Astrocyte of the spinal cord (primary cell): ENCODE results near the gene MBOAT7.
"Not testable (repeated sequence)": the region's sequence is repeated elsewhere in the genome, so short reads cannot be mapped to it uniquely, and the experiment has no call there.

Source experiments
- DNase-seq: peaks from one replicate; pipeline ENCODE4 v3.0.0; 2011; ENCODE audit warnings: low read depth, low spot score
- H3K4me3 ChIP-seq: 2 replicates; pipeline ENCODE4 v1.5.1; 2011; ENCODE audit warnings: low read depth, mild to moderate bottlenecking, low read length, moderate library complexity
- in situ Hi-C: cut with HindIII; loops from 2 replicates; pipeline ENCODE4 v1.10.0; 2017; ENCODE audit warnings: low sequenced_read_pairs
- TF ChIP-seq, protein P1 (sequence below): IDR thresholded peaks from 2 replicates; pipeline ENCODE4 v1.5.1; 2012; ENCODE audit warnings: low read depth, mild to moderate bottlenecking, low read length, inconsistent platforms

MBOAT7 gene

DNA sequence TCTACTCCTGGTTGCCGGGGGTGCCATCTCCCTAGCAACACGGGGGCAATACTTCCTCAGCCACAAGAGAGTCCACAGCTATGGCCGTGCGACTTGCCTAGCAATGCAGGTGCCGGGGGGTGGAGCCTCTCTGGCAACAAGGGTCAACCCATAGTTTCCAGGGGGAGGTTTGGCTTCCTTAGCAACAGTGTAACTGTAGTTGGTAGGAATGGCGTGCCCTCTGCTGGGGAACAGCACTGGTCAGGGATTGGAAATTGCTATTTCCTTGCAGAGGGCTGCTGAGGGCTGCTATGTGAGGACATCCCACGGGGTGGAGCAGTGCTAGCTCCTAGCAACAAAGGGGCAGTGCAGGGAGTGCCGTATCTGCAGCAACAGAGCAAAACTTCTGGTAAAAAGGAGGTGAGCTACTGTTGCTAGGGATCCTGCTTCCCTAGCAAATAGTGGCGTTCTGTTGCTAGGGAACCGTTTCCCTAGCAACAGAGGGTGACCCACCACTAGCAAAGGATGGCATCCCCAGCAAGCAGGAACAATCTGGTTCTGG lies 9.4 kb downstream of the MBOAT7 start:
- TF ChIP-seq, protein P1, sequence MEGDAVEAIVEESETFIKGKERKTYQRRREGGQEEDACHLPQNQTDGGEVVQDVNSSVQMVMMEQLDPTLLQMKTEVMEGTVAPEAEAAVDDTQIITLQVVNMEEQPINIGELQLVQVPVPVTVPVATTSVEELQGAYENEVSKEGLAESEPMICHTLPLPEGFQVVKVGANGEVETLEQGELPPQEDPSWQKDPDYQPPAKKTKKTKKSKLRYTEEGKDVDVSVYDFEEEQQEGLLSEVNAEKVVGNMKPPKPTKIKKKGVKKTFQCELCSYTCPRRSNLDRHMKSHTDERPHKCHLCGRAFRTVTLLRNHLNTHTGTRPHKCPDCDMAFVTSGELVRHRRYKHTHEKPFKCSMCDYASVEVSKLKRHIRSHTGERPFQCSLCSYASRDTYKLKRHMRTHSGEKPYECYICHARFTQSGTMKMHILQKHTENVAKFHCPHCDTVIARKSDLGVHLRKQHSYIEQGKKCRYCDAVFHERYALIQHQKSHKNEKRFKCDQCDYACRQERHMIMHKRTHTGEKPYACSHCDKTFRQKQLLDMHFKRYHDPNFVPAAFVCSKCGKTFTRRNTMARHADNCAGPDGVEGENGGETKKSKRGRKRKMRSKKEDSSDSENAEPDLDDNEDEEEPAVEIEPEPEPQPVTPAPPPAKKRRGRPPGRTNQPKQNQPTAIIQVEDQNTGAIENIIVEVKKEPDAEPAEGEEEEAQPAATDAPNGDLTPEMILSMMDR = peak; percentile 73
- no peak overlapping the region for H3K4me3 ChIP-seq
- in situ Hi-C loops = no loop called here
- DNase-seq = peak; percentile 84

DNA sequence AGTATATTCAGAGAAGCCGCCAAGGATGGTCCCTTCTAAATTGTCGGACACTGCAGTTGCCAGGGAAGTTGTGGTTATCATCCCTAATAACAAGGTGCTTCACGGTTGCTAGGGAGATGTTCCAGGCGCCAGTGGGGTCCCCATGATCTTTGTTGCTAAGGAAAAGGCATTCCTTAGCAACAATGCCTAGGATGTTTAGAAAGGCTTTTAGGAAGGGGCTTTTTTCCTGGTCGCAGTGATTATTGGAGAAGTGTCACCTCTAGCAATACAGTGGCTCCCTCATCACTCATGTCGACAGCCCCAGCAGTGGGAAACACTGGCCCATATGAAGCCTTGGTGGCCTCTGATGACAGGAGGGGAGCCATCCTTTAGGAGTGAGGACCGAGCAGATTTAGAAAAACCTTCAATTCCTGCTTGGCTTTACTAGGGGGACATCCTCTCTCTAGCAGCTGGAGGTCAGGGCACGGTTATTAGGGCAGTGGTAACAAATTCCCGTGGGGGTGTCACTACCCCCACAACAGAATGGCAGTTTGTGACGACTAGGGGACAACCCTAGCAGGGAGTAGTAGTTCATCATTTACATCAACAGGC lies 10.0 kb downstream of the MBOAT7 start:
- TF ChIP-seq, protein P1 = no peak
- in situ Hi-C loops = no loop called here
- no peak for DNase-seq
- H3K4me3 ChIP-seq = no peak overlapping the region

DNA sequence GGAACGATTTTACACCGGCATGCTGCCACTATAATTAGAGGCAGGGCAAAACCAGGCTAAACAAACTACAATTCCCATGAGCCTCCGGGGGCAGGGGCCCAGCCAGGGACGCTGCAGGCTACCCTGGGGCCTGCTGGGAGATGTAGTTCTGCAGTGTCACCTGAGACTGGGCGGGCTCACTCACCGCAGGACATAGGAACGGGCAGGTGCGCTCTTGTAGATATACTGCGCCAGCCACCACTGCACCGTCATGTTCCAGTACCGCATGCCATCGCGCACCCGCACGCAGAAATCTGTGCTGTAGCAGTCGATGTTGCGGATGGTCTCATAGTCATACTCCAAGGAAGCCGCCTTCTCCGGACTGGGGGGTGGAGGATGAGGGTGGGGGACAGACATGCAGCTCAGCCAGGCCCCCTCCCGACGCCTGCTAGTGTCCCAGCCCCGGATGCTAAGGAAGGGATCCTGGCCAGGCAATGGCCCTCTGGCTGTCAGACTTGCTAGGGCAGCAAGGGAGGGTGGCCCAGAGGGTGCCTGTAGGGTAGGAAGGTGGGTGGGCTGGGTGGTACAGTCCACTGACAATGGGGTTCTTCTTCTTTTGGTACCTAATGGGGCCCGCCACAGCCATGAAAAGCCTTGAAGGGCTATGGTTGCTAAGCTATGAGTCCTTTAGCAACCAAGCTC lies 10.7 kb downstream of the MBOAT7 start:
- in situ Hi-C loops = no loop called here
- no peak for DNase-seq
- H3K4me3 ChIP-seq = no peak overlapping the region
- TF ChIP-seq, protein P1 = no peak

DNA sequence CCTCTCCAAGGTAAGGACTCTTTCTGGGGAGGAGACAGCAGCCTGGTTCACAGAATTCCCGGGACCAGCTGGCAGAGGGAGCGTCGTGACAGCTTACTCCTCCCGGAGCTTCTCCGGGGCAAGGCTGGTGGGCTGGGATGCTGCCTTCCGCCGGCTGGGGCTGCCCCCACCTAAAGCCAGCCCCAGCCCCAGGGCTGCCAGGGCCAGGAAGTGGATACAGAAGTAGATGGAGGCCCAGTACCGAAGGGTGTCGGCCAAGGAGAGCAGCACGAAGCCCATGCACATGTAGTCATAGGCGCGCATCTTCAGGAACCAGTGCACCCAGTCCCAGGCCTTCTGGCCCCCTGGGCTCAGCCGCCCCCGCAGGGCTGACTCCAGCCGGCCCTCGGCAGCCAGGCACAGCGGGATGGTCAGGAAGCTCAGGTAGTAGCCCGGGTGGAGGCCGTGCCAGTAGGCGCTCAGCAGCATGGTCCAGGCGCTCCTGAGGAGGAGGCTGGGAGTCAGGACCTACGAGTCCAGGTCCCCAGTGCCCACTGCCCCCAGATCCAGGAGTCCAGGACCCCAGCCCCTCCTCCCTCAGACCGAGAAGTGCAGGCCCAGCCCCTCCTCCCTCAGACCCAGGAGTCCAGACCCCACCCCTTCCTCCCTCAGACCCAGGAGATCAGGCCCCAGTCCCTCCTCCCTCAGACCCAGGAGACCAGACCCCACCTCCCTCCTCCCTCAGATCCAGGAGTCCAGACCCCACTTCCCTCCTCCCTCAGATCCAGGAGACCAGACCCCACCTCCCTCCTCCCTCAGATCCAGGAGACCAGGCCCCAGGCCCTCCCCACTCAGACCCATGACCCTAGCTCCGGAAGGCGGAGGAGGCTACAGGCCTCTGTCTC lies 15.2 kb downstream of the MBOAT7 start:
- no peak for DNase-seq
- H3K4me3 ChIP-seq = no peak overlapping the region
- TF ChIP-seq, protein P1 = no peak
- in situ Hi-C loops = no loop called here

DNA sequence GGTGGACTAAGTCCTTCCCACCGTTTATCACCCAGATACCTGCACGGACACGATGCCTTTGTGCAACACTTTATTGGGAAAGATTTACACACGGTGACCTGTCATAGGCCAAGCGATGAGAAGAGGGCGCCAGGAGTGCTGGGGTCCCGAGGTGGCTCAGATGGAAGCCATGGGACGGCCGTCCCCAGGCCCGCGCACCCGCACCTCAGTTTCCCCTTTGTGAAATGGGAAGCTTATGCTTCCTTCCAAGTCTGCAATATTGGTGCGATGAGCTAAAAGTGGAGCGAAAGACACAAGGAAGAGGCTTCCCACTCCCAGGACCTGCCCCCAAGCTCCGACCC lies 16.1 kb downstream of the MBOAT7 start:
- TF ChIP-seq, protein P1 = no peak
- in situ Hi-C loops = no loop called here

DNA sequence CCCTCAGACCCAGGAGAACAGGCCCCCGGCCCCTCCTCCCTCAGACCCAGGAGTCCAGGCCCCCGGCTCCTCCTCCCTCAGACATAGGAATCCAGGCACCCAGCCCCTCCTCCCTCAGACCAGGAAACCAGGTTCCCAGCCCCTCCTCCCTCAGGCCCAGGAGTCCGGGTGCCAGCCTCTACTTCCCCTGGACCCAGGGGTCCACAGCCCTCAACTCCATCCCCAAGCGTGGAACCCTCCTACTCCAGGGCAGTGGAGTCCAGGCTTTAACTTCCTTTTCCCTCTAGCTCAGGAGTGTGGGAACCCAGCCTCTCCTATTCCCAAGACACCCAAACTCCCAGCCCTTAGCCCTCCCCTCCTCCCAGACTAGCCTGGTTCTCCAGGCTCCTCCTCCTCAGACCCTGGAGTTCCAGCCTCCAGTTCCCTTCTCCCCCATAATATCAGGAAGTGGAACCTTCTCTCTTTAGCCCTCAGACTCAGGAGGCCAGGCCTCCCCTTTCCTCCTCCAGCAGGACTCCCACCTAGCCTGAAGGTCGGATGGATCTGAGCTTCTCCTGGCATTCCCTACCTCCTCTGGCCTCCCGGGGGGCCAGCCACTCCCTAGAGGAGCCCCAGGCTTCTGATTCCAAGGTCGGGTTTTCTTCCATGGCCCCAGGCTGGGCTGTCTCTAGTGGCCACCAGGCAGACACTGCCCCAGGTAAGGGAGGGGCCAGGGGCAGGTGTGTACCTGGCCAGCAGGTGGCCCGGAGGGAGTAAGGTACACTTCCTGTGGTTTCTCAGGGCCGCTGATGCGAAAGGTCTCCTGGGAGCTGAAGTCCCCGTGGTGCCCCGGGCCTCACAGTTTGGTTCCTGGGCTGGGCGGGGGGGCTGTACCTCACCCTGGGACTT lies 16.7 kb downstream of the MBOAT7 start, which contains the start of gene TMC4:
Gene TMC4, minus strand, starts transcription at position 690 of the 888 bp plus-strand sequence. Its CDS starts 43 bp downstream, at position 647.
- DNase-seq = no peak
- TF ChIP-seq, protein P1 = no peak
- no peak within 1 kb of the TSS for H3K4me3 ChIP-seq
- in situ Hi-C loops = no loop called here

More for the DNA sequence above, 16.1 kb downstream of the MBOAT7 start:
- no peak overlapping the region for H3K4me3 ChIP-seq
- DNase-seq = no peak

DNA sequence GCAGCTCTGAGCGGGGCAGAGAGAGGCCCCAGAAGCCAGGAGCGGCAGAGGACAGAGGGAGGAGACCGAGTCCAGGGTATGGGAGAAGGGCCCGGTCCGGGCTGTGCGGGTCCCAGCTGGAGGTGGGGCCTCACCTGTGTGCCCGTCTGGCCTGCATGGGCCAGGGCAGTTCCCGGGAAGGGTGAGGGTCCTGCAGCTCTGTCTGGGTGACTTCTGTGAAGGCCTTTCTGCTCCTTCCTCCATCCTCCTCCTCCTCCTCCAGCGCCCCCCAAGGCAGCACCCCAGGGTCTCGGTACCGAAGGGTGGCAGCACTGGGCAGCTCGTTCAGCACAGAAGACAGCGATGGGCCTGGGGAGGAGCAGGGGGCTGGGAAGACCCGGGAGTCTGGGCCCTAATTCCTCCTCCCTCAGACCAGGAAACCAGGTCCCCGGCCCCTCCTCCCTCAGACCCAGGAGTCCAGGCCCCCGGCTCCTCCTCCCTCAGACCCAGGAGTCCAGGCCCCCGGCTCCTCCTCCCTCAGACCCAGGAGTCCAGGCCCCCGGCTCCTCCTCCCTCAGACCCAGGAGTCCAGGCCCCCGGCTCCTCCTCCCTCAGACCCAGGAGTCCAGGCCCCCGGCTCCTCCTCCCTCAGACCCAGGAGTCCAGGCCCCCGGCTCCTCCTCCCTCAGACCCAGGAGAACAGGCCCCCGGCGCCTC lies 17.5 kb downstream of the MBOAT7 start:
- DNase-seq, H3K4me3 ChIP-seq, in situ Hi-C loops: not testable (repeated sequence)
